ENCODE measurements around the gene RAB3IL1.

DNA sequence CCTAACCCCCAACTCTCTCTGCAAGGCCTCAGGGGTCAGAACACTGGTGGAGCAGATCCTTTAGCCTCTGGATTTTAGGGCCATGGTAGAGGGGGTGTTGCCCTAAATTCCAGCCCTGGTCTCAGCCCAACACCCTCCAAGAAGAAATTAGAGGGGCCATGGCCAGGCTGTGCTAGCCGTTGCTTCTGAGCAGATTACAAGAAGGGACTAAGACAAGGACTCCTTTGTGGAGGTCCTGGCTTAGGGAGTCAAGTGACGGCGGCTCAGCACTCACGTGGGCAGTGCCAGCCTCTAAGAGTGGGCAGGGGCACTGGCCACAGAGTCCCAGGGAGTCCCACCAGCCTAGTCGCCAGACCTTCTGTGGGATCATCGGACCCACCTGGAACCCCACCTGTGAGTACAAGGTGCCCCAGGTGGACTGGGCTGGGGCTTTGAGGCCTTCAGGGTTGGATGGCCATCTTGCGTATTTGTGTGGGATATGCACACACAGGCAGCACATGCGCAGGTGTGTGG is 32.7 kb upstream of the RAB3IL1 start, which contains the start of gene BEST1:
- TF ChIP-seq, protein P1, sequence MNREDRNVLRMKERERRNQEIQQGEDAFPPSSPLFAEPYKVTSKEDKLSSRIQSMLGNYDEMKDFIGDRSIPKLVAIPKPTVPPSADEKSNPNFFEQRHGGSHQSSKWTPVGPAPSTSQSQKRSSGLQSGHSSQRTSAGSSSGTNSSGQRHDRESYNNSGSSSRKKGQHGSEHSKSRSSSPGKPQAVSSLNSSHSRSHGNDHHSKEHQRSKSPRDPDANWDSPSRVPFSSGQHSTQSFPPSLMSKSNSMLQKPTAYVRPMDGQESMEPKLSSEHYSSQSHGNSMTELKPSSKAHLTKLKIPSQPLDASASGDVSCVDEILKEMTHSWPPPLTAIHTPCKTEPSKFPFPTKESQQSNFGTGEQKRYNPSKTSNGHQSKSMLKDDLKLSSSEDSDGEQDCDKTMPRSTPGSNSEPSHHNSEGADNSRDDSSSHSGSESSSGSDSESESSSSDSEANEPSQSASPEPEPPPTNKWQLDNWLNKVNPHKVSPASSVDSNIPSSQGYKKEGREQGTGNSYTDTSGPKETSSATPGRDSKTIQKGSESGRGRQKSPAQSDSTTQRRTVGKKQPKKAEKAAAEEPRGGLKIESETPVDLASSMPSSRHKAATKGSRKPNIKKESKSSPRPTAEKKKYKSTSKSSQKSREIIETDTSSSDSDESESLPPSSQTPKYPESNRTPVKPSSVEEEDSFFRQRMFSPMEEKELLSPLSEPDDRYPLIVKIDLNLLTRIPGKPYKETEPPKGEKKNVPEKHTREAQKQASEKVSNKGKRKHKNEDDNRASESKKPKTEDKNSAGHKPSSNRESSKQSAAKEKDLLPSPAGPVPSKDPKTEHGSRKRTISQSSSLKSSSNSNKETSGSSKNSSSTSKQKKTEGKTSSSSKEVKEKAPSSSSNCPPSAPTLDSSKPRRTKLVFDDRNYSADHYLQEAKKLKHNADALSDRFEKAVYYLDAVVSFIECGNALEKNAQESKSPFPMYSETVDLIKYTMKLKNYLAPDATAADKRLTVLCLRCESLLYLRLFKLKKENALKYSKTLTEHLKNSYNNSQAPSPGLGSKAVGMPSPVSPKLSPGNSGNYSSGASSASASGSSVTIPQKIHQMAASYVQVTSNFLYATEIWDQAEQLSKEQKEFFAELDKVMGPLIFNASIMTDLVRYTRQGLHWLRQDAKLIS (CRISPR knock-in tag; IDR thresholded peaks at IDR 0.05) = no peak
- TF ChIP-seq RFX1 (IDR thresholded peaks at IDR 0.05) (no peak), ZC3H11A (IDR thresholded peaks at IDR 0.05; ENCODE audit: low read depth, low read length) (no peak), YY1 (IDR thresholded peaks at IDR 0.05; ENCODE audit: borderline replicate concordance in 1 of 3, control insufficient read depth in 1 of 3, extremely low read depth in 1 of 3, insufficient read depth in 3 of 3, insufficient read length in 1 of 3, insufficient replicate concordance in 2 of 3, low read depth in 1 of 3, low read length in 2 of 3) (no peak), ZNF239 (CRISPR knock-in tag; IDR thresholded peaks at IDR 0.05) (no peak; the same call in 1 of the 2 replicates)
- TF ChIP-seq, protein P2, sequence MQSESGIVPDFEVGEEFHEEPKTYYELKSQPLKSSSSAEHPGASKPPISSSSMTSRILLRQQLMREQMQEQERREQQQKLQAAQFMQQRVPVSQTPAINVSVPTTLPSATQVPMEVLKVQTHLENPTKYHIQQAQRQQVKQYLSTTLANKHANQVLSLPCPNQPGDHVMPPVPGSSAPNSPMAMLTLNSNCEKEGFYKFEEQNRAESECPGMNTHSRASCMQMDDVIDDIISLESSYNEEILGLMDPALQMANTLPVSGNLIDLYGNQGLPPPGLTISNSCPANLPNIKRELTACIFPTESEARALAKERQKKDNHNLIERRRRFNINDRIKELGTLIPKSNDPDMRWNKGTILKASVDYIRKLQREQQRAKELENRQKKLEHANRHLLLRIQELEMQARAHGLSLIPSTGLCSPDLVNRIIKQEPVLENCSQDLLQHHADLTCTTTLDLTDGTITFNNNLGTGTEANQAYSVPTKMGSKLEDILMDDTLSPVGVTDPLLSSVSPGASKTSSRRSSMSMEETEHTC (IDR thresholded peaks at IDR 0.05) = no peak

Measured in K562 (cell line).